Activated naive CD4-positive, alpha-beta T cell treated with anti-CD3 and anti-CD28 coated beads for 36 hours (primary cell): Measurements from ENCODE around the gene SMIM22. TPM values are rescaled to one million over a fixed set of nuclear protein-coding genes. Genes with fewer than 3 reads are reported as not detected.
"Not testable (repeated sequence)": the region's sequence is repeated elsewhere in the genome, so short reads cannot be mapped to it uniquely, and the experiment has no call there.

Experiments used
- CTCF ChIA-PET: fragments of 350-600 bp; sonication (Branson Sonifier 250); formaldehyde crosslinking; loops from one replicate; lab custom pipeline; 2021; ENCODE audit warnings: antibody characterized with exemption; lab: Charles Lee
- DNase-seq: peaks from one replicate; pipeline ENCODE4 v3.0.0-alpha.2; 2020
- H3K27ac Mint-ChIP-seq: one replicate; pipeline ENCODE4 v1.8.0; 2021; ENCODE audit warnings: mild to moderate bottlenecking, mixed read lengths
- H3K27me3 Mint-ChIP-seq: one replicate; pipeline ENCODE4 v1.8.0; 2021; ENCODE audit warnings: low read depth, mixed read lengths
- H3K36me3 Mint-ChIP-seq: one replicate; pipeline ENCODE4 v1.8.0; 2021; ENCODE audit warnings: low read depth, mixed read lengths
- H3K4me1 Mint-ChIP-seq: one replicate; pipeline ENCODE4 v1.8.0; 2021; ENCODE audit warnings: low read depth, mixed read lengths
- H3K4me3 Mint-ChIP-seq: one replicate; pipeline ENCODE4 v1.8.0; 2021; ENCODE audit warnings: mild to moderate bottlenecking, moderate library complexity, mixed read lengths
- H3K9me3 Mint-ChIP-seq: one replicate; pipeline ENCODE4 v1.8.0; 2021; ENCODE audit warnings: mixed read lengths
- intact Hi-C: fragments of 100-400 bp; cut with micrococcal nuclease; formaldehyde crosslinking; loops from one replicate; pipeline ENCODE4 v1.15.1; 2023
- total RNA-seq, 2 experiments: library from RNA; stranded (reverse); gene quantifications; one replicate each; pipeline ENCODE4 v1.2.3, GENCODE V29; 2021

Gene SMIM22
- total RNA-seq, 2 experiments from 2014 or later: not detected

- Mint-ChIP-seq H3K4me1 (no peaks in the 10 kb centered on the region), H3K27me3 (no peaks in the 10 kb centered on the region), H3K9me3 (no peaks in the 10 kb centered on the region), H3K4me3 (no peak overlapping the region), H3K36me3 (no peaks in the 10 kb centered on the region), H3K27ac (no peak overlapping the region)
- CTCF ChIA-PET: no interaction called here
- intact Hi-C loops: no loop called here
- no peak for DNase-seq
Observed at GRCh38 chr16:4775005-4775404, 20.2 kb upstream of the SMIM22 start.

GRCh38 chr16:4776141-4776705, 18.9 kb upstream of the SMIM22 start:
- no peaks in the 10 kb centered on the region for H3K27me3 Mint-ChIP-seq
- no peak overlapping the region for H3K4me3 Mint-ChIP-seq
- no peaks in the 10 kb centered on the region for H3K4me1 Mint-ChIP-seq
- CTCF ChIA-PET: no interaction called here
- H3K9me3 Mint-ChIP-seq: no peaks in the 10 kb centered on the region
- H3K27ac Mint-ChIP-seq: no peak overlapping the region
- intact Hi-C loops: no loop called here
- no peak for DNase-seq
- no peaks in the 10 kb centered on the region for H3K36me3 Mint-ChIP-seq

- H3K4me1 Mint-ChIP-seq: no peaks in the 10 kb centered on the region
- H3K4me3 Mint-ChIP-seq: no peak overlapping the region
- no peak overlapping the region for H3K27ac Mint-ChIP-seq
- no peak for DNase-seq
- CTCF ChIA-PET: interaction anchor here (0.6 kb wide), 1 partner anchor 21 kb away, joined by 3 read pairs; no protein-coding TSS in a partner anchor
- H3K9me3 Mint-ChIP-seq: no peaks in the 10 kb centered on the region
- H3K27me3 Mint-ChIP-seq: no peaks in the 10 kb centered on the region
- intact Hi-C loops: no loop called here
- no peaks in the 10 kb centered on the region for H3K36me3 Mint-ChIP-seq
Observed at GRCh38 chr16:4777339-4778049, 17.7 kb upstream of the SMIM22 start.

- DNase-seq: no peak
- Mint-ChIP-seq H3K4me1 (no peaks in the 10 kb centered on the region), H3K4me3 (no peak overlapping the region), H3K27ac (no peak overlapping the region), H3K36me3 (no peaks in the 10 kb centered on the region), H3K27me3 (no peaks in the 10 kb centered on the region), H3K9me3 (no peaks in the 10 kb centered on the region)
- intact Hi-C loops: no loop called here
- CTCF ChIA-PET: interaction anchor here (0.6 kb wide), 1 partner anchor 20 kb away, joined by 3 read pairs; no protein-coding TSS in a partner anchor
Observed at GRCh38 chr16:4778050-4778392, 17.1 kb upstream of the SMIM22 start.

GRCh38 chr16:4780235-4780634, 14.9 kb upstream of the SMIM22 start:
- Mint-ChIP-seq H3K4me1 (no peaks in the 10 kb centered on the region), H3K27me3 (no peaks in the 10 kb centered on the region)

GRCh38 chr16:4783251-4783950, 11.8 kb upstream of the SMIM22 start:
- CTCF ChIA-PET: no interaction called here
- Mint-ChIP-seq H3K36me3 (no peaks in the 10 kb centered on the region), H3K4me3 (no peak overlapping the region), H3K4me1 (no peaks in the 10 kb centered on the region), H3K27ac (no peak overlapping the region), H3K27me3 (no peaks in the 10 kb centered on the region), H3K9me3 (no peaks in the 10 kb centered on the region)
- intact Hi-C loops: no loop called here
- DNase-seq: no peak

More at GRCh38 chr16:4780235-4780634, 14.9 kb upstream of the SMIM22 start:
- Mint-ChIP-seq H3K36me3 (no peaks in the 10 kb centered on the region), H3K9me3 (no peaks in the 10 kb centered on the region), H3K4me3 (no peak overlapping the region), H3K27ac (no peak overlapping the region)
- intact Hi-C loops: no loop called here
- CTCF ChIA-PET: no interaction called here
- DNase-seq: no peak

GRCh38 chr16:4783951-4784336, 11.2 kb upstream of the SMIM22 start:
- H3K27me3 Mint-ChIP-seq: no peaks in the 10 kb centered on the region
- H3K9me3 Mint-ChIP-seq: no peaks in the 10 kb centered on the region
- H3K36me3 Mint-ChIP-seq: no peaks in the 10 kb centered on the region
- no peak overlapping the region for H3K27ac Mint-ChIP-seq
- intact Hi-C loops: no loop called here
- no peak overlapping the region for H3K4me3 Mint-ChIP-seq
- no peaks in the 10 kb centered on the region for H3K4me1 Mint-ChIP-seq
- CTCF ChIA-PET: no interaction called here
- DNase-seq: no peak

GRCh38 chr16:4784444-4784987, 10.7 kb upstream of the SMIM22 start:
- H3K4me3 Mint-ChIP-seq, H3K27me3 Mint-ChIP-seq, DNase-seq, H3K27ac Mint-ChIP-seq, H3K4me1 Mint-ChIP-seq, CTCF ChIA-PET, H3K36me3 Mint-ChIP-seq, H3K9me3 Mint-ChIP-seq, intact Hi-C loops: not testable (repeated sequence)

GRCh38 chr16:4785758-4786433, 9.3 kb upstream of the SMIM22 start:
- Mint-ChIP-seq H3K4me3 (no peak overlapping the region), H3K27ac (no peak overlapping the region), H3K27me3 (no peaks in the 10 kb centered on the region), H3K36me3 (no peaks in the 10 kb centered on the region), H3K9me3 (no peaks in the 10 kb centered on the region), H3K4me1 (no peaks in the 10 kb centered on the region)
- DNase-seq: no peak
- CTCF ChIA-PET: no interaction called here
- intact Hi-C loops: no loop called here

- CTCF ChIA-PET: no interaction called here
- no peak for DNase-seq
- H3K4me1 Mint-ChIP-seq: no peaks in the 10 kb centered on the region
- no peak overlapping the region for H3K4me3 Mint-ChIP-seq
- no peaks in the 10 kb centered on the region for H3K36me3 Mint-ChIP-seq
- H3K9me3 Mint-ChIP-seq: no peaks in the 10 kb centered on the region
- intact Hi-C loops: no loop called here
- no peak overlapping the region for H3K27ac Mint-ChIP-seq
- H3K27me3 Mint-ChIP-seq: no peaks in the 10 kb centered on the region
Observed at GRCh38 chr16:4787068-4787467, 8.1 kb upstream of the SMIM22 start.

GRCh38 chr16:4787627-4788482, 7.3 kb upstream of the SMIM22 start, which contains the start of gene SEPTIN12:
SEPTIN12 (minus strand) TSS chr16:4788345; CDS start chr16:4787645, 700 bp downstream.
- CTCF ChIA-PET: no interaction called here
- intact Hi-C loops: no loop called here
- no peaks in the 10 kb centered on the region for H3K36me3 Mint-ChIP-seq
- H3K4me1 Mint-ChIP-seq: no peaks in the 10 kb centered on the region
- DNase-seq: no peak
- no peak within 1 kb of the TSS for H3K27ac Mint-ChIP-seq
- no peaks in the 10 kb centered on the region for H3K9me3 Mint-ChIP-seq
- no peaks in the 10 kb centered on the region for H3K27me3 Mint-ChIP-seq
- no peak within 1 kb of the TSS for H3K4me3 Mint-ChIP-seq
